PC-3 (cell line): Measurements from ENCODE around the gene BRI3. TPM values are rescaled to one million over a fixed set of nuclear protein-coding genes. Genes with fewer than 3 reads are reported as not detected.

Experiments
- ATAC-seq: fragments of 200-7000 bp; cut with Tn5 transposase; 2 replicates; pipeline ENCODE4 v1.9.1; 2020; ENCODE audit warnings: mild to moderate bottlenecking, moderate library complexity
- BruUV-seq: library from RNA; stranded (reverse); fragments of 400-500 nt; replicated peaks from 2 replicates; lab custom pipeline; 2021; lab: Mats Ljungman, UMichigan
- CTCF ChIA-PET: fragments of 300-600 bp; sonication (Branson Sonifier 250); formaldehyde crosslinking; loops from one replicate; lab custom pipeline; 2022; ENCODE audit warnings: antibody characterized with exemption; lab: Charles Lee
- POLR2A ChIA-PET: fragments of 300-600 bp; sonication (Branson Sonifier 250); formaldehyde crosslinking; loops from one replicate; lab custom pipeline; 2022; ENCODE audit warnings: antibody characterized with exemption; ENCODE audit not compliant: unreplicated experiment; lab: Charles Lee
- DNase-seq: peaks from one replicate; pipeline ENCODE4 v3.0.0-alpha.2; 2015
- H2AFZ ChIP-seq: fragments of 300-600 bp; sonication (generic); 2 replicates; pipeline ENCODE4 v1.6.0; 2016; ENCODE audit warnings: antibody characterized with exemption, low read length
- H3F3A ChIP-seq: fragments of 300-600 bp; sonication (generic); one replicate; pipeline ENCODE4 v1.6.0; 2017; ENCODE audit warnings: antibody characterized with exemption, low read length, control low read depth, mild to moderate bottlenecking; ENCODE audit not compliant: unreplicated experiment
- H3K27ac ChIP-seq: fragments of 300-600 bp; sonication (generic); 2 replicates; pipeline ENCODE4 v1.5.1; 2016; ENCODE audit warnings: mild to moderate bottlenecking, low read length
- H3K27me3 ChIP-seq: fragments of 300-600 bp; sonication (generic); 2 replicates; pipeline ENCODE4 v1.6.1; 2016; ENCODE audit warnings: low read length, mixed read lengths
- H3K36me3 ChIP-seq: fragments of 300-600 bp; sonication (generic); 2 replicates; pipeline ENCODE4 v1.6.1; 2016; ENCODE audit warnings: low read depth, mixed run types, low read length, mixed read lengths
- H3K4me1 ChIP-seq: fragments of 300-600 bp; sonication (generic); 2 replicates; pipeline ENCODE4 v1.5.1; 2016; ENCODE audit warnings: low read length; ENCODE audit not compliant: insufficient read depth
- H3K4me2 ChIP-seq: fragments of 300-600 bp; sonication (generic); 2 replicates; pipeline ENCODE4 v1.6.0; 2016; ENCODE audit warnings: low read length
- H3K4me3 ChIP-seq: fragments of 300-600 bp; sonication (generic); 2 replicates; pipeline ENCODE4 v1.5.1; 2016; ENCODE audit warnings: mild to moderate bottlenecking, low read length, mixed read lengths
- H3K79me2 ChIP-seq: fragments of 300-600 bp; sonication (generic); 2 replicates; pipeline ENCODE4 v1.6.1; 2017; ENCODE audit warnings: low read length, mixed read lengths
- H3K9ac ChIP-seq: fragments of 300-600 bp; sonication (generic); 2 replicates; pipeline ENCODE4 v1.6.0; 2016; ENCODE audit warnings: mild to moderate bottlenecking, low read length
- H3K9me2 ChIP-seq: fragments of 300-600 bp; sonication (generic); replicated peaks from 2 replicates; pipeline ENCODE4 v1.6.1; 2016; ENCODE audit warnings: mixed run types, low read length, mixed read lengths
- H3K9me3 ChIP-seq: fragments of 300-600 bp; sonication (generic); 2 replicates; pipeline ENCODE4 v1.6.1; 2016; ENCODE audit warnings: low read length, mixed read lengths
- H4K20me1 ChIP-seq: fragments of 300-600 bp; sonication (generic); 2 replicates; pipeline ENCODE4 v1.6.1; 2016; ENCODE audit warnings: low read length, mixed read lengths
- EZH2 ChIP-seq: fragments of 300-600 bp; sonication (generic); IDR thresholded peaks from one replicate; pipeline ENCODE4 v1.6.1; 2017; ENCODE audit warnings: antibody characterized with exemption, mild to moderate bottlenecking, low read length; ENCODE audit not compliant: unreplicated experiment
- EZH2phosphoT487 ChIP-seq: fragments of 300-600 bp; sonication (generic); IDR thresholded peaks from 2 replicates; pipeline ENCODE4 v1.6.1; 2018; ENCODE audit warnings: mild to moderate bottlenecking, antibody characterized with exemption, low read length, borderline replicate concordance
- intact Hi-C: fragments of 100-400 bp; cut with micrococcal nuclease; formaldehyde crosslinking; loops from 2 replicates; pipeline ENCODE4 v1.9.0; 2023
- total RNA-seq: library from RNA; depleted of rRNA; stranded (reverse); fragments of >200 nt; gene quantifications from 2 replicates; pipeline ENCODE4 v1.2.3, GENCODE V29; 2014
- TF ChIP-seq, protein P1 (sequence below): fragments of 300-600 bp; sonication (generic); conservative IDR thresholded peaks from 2 replicates; pipeline ENCODE4 v1.5.1; 2017; ENCODE audit warnings: antibody characterized with exemption, low read depth, mild to moderate bottlenecking, low read length

BRI3 gene
- total RNA-seq, 1 experiment from 2014 or later, result 55.0 TPM

- TF ChIP-seq EZH2phosphoT487 (no peak), EZH2 (no peak)
- TF ChIP-seq, protein P1, sequence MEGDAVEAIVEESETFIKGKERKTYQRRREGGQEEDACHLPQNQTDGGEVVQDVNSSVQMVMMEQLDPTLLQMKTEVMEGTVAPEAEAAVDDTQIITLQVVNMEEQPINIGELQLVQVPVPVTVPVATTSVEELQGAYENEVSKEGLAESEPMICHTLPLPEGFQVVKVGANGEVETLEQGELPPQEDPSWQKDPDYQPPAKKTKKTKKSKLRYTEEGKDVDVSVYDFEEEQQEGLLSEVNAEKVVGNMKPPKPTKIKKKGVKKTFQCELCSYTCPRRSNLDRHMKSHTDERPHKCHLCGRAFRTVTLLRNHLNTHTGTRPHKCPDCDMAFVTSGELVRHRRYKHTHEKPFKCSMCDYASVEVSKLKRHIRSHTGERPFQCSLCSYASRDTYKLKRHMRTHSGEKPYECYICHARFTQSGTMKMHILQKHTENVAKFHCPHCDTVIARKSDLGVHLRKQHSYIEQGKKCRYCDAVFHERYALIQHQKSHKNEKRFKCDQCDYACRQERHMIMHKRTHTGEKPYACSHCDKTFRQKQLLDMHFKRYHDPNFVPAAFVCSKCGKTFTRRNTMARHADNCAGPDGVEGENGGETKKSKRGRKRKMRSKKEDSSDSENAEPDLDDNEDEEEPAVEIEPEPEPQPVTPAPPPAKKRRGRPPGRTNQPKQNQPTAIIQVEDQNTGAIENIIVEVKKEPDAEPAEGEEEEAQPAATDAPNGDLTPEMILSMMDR, result no peak
- Histone ChIP-seq H3F3A (no peaks in the 10 kb centered on the region), H3K4me1 (no peaks in the 10 kb centered on the region), H3K79me2 (peaks cover 11% of the 10 kb centered on the region), H3K36me3 (peaks cover 15% of the 10 kb centered on the region), H3K9me3 (no peaks in the 10 kb centered on the region), H3K27me3 (no peaks in the 10 kb centered on the region), H3K9me2 (no peaks in the 10 kb centered on the region), H3K4me2 (no peak overlapping the region), H3K9ac (no peak overlapping the region), H2AFZ (no peak overlapping the region), H3K4me3 (no peak overlapping the region), H3K27ac (no peak overlapping the region), H4K20me1 (no peaks in the 10 kb centered on the region)
- intact Hi-C loops, result no loop called here
- ATAC-seq (no peak), DNase-seq (no peak)
- BruUV-seq, result no TSS peak
- CTCF ChIA-PET, result no interaction called here
- POLR2A ChIA-PET, result no interaction called here
These were observed 36.0 kb downstream of the BRI3 start for GRCh38 chr7:98317366-98318040.

GRCh38 chr7:98319176-98319575, 37.7 kb downstream of the BRI3 start:
- POLR2A ChIA-PET, result no interaction called here
- CTCF ChIA-PET, result no interaction called here
- Histone ChIP-seq H3K9me2 (no peaks in the 10 kb centered on the region), H3K9ac (no peak overlapping the region), H3K27ac (no peak overlapping the region), H3K4me1 (no peaks in the 10 kb centered on the region), H3K79me2 (peaks cover 21% of the 10 kb centered on the region), H3K9me3 (no peaks in the 10 kb centered on the region), H3K4me2 (no peak overlapping the region), H4K20me1 (0 out of 2 replicates have a peak, but pooled peaks cover 3% of the 10 kb centered on the region), H3K4me3 (no peak overlapping the region), H3K27me3 (no peaks in the 10 kb centered on the region), H3F3A (no peaks in the 10 kb centered on the region), H3K36me3 (peaks cover 13% of the 10 kb centered on the region), H2AFZ (no peak overlapping the region)
- no TSS peak for BruUV-seq
- ATAC-seq (no peak), DNase-seq (no peak)
- TF ChIP-seq, protein P1, result no peak
- no peak for TF ChIP-seq EZH2
- TF ChIP-seq EZH2phosphoT487, result no peak
- intact Hi-C loops, result no loop called here

DNA sequence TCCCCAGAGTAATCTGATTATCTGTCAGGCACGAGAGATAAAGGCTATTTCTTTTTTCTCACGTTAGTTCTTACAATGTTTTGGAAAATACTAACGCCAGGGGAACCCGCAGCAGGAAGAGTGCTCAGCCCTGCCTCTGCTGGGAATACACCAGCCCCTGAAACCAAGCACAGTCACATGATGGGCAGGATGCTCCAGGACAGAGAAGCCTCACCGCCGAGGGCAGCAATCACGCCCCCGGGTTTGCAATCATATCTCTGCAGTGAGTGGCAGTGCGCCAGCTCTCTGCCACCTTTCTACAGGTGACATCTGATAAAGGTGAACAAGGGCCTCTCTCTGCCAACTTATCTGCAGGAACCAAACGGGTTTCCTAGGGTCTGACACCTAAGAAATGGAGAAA, 39.8 kb downstream of the BRI3 start:
- no TSS peak for BruUV-seq

More for the DNA sequence above, 39.8 kb downstream of the BRI3 start:
- intact Hi-C loops, result no loop called here
- Histone ChIP-seq H3K4me1 (no peaks in the 10 kb centered on the region), H3K4me3 (no peak overlapping the region), H3K4me2 (no peak overlapping the region), H4K20me1 (0 out of 2 replicates have a peak, but pooled peaks cover 3% of the 10 kb centered on the region), H3K27me3 (no peaks in the 10 kb centered on the region), H3K79me2 (peaks cover 27% of the 10 kb centered on the region), H2AFZ (no peak overlapping the region), H3F3A (no peaks in the 10 kb centered on the region), H3K9ac (no peak overlapping the region), H3K9me3 (no peaks in the 10 kb centered on the region), H3K9me2 (no peaks in the 10 kb centered on the region), H3K27ac (no peak overlapping the region), H3K36me3 (peaks cover 10% of the 10 kb centered on the region)
- DNase-seq, result no peak
- TF ChIP-seq EZH2phosphoT487 (no peak), EZH2 (no peak)
- TF ChIP-seq, protein P1, result no peak
- POLR2A ChIA-PET, result no interaction called here
- CTCF ChIA-PET, result no interaction called here
- no peak for ATAC-seq
